Glutamatergic neuron (in vitro differentiated cells): ENCODE results near the gene C2. TPM values are rescaled to one million over a fixed set of nuclear protein-coding genes. Genes with fewer than 3 reads are reported as not detected.

Source experiments
- DNase-seq: peaks from one replicate; pipeline ENCODE4 v3.0.0; 2022
- H3K27ac Mint-ChIP-seq: one replicate; pipeline ENCODE4 v1.8.0; 2020; ENCODE audit warnings: mild to moderate bottlenecking, mixed read lengths, inconsistent platforms; ENCODE audit not compliant: unreplicated experiment
- H3K27me3 Mint-ChIP-seq: one replicate; pipeline ENCODE4 v1.8.0; 2020; ENCODE audit warnings: mild to moderate bottlenecking, moderate library complexity, mixed read lengths, inconsistent platforms; ENCODE audit not compliant: unreplicated experiment
- H3K36me3 Mint-ChIP-seq: one replicate; pipeline ENCODE4 v1.8.0; 2020; ENCODE audit warnings: mild to moderate bottlenecking, mixed read lengths, inconsistent platforms; ENCODE audit not compliant: unreplicated experiment
- H3K4me1 Mint-ChIP-seq: one replicate; pipeline ENCODE4 v1.8.0; 2020; ENCODE audit warnings: mild to moderate bottlenecking, low read depth, mixed read lengths, inconsistent platforms; ENCODE audit not compliant: unreplicated experiment
- H3K4me3 Mint-ChIP-seq: one replicate; pipeline ENCODE4 v1.8.0; 2020; ENCODE audit warnings: mild to moderate bottlenecking, mixed read lengths, inconsistent platforms; ENCODE audit not compliant: unreplicated experiment
- H3K9me3 Mint-ChIP-seq: one replicate; pipeline ENCODE4 v1.8.0; 2020; ENCODE audit warnings: mild to moderate bottlenecking, moderate library complexity, mixed read lengths, inconsistent platforms; ENCODE audit not compliant: unreplicated experiment
- CTCF ChIP-seq: fragments of 200-600 bp; sonication (generic); IDR thresholded peaks from one replicate; pipeline ENCODE4 v1.5.0; 2021; ENCODE audit not compliant: partially characterized antibody, unreplicated experiment
- total RNA-seq: library from RNA; stranded (reverse); fragmentation: NEBNext Ultra II Directional; extraction: Animal tissue kit (Norgen Biotek cat#: 25700); gene quantifications from one replicate; pipeline ENCODE4 v1.2.1, GENCODE V29; 2021; ENCODE audit not compliant: unreplicated experiment

The C2 gene
- total RNA-seq, 1 donor from 2014 or later: not detected

DNA sequence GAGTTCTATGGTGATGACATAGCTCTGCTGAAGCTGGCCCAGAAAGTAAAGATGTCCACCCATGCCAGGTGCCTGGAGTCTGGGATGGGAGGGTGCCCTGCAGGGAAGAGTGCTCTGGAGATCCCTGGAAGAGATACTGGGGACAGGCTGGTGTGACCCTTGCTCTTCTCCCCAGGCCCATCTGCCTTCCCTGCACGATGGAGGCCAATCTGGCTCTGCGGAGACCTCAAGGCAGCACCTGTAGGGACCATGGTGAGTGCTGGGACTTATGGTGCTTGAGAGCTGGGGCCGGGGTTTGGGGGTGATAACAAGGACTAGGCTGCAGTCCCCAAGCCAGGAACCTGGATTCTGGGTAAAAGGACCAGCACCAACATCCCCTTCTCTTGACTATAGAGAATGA lies 16.2 kb downstream of the C2 start:
- Mint-ChIP-seq H3K4me3 (no peak overlapping the region), H3K4me1 (peaks cover 3% of the 10 kb centered on the region), H3K27ac (no peak overlapping the region), H3K36me3 (no peaks in the 10 kb centered on the region), H3K9me3 (no peaks in the 10 kb centered on the region), H3K27me3 (peaks cover 6% of the 10 kb centered on the region)
- no peak for TF ChIP-seq CTCF
- DNase-seq: no peak

- no peak overlapping the region for H3K27ac Mint-ChIP-seq
- peaks cover 3% of the 10 kb centered on the region for H3K4me1 Mint-ChIP-seq
- no peak for TF ChIP-seq CTCF
- H3K4me3 Mint-ChIP-seq: no peak overlapping the region
- no peaks in the 10 kb centered on the region for H3K36me3 Mint-ChIP-seq
- peaks cover 6% of the 10 kb centered on the region for H3K27me3 Mint-ChIP-seq
- no peak for DNase-seq
- no peaks in the 10 kb centered on the region for H3K9me3 Mint-ChIP-seq
Observed at GRCh38 chr6:31945154-31945506, 17.6 kb downstream of the C2 start.

GRCh38 chr6:31945507-31946369 lies 18.2 kb downstream of the C2 start, which contains the start of gene CFB:
TSS of gene CFB (plus strand) at chr6:31946095. CDS start at chr6:31946222, 127 bp downstream.
- no peak within 1 kb of the TSS for H3K27ac Mint-ChIP-seq
- H3K4me1 Mint-ChIP-seq: no peaks in the 10 kb centered on the region
- no peaks in the 10 kb centered on the region for H3K36me3 Mint-ChIP-seq
- DNase-seq: no peak
- TF ChIP-seq CTCF: no peak
- no peak within 1 kb of the TSS for H3K4me3 Mint-ChIP-seq
- no peaks in the 10 kb centered on the region for H3K9me3 Mint-ChIP-seq
- peaks cover 6% of the 10 kb centered on the region for H3K27me3 Mint-ChIP-seq

GRCh38 chr6:31946370-31946885 lies 18.9 kb downstream of the C2 start:
- Mint-ChIP-seq H3K27ac (no peak overlapping the region), H3K27me3 (peaks cover 6% of the 10 kb centered on the region), H3K36me3 (no peaks in the 10 kb centered on the region), H3K4me3 (no peak overlapping the region), H3K9me3 (no peaks in the 10 kb centered on the region), H3K4me1 (no peaks in the 10 kb centered on the region)
- TF ChIP-seq CTCF: no peak
- no peak for DNase-seq

DNA sequence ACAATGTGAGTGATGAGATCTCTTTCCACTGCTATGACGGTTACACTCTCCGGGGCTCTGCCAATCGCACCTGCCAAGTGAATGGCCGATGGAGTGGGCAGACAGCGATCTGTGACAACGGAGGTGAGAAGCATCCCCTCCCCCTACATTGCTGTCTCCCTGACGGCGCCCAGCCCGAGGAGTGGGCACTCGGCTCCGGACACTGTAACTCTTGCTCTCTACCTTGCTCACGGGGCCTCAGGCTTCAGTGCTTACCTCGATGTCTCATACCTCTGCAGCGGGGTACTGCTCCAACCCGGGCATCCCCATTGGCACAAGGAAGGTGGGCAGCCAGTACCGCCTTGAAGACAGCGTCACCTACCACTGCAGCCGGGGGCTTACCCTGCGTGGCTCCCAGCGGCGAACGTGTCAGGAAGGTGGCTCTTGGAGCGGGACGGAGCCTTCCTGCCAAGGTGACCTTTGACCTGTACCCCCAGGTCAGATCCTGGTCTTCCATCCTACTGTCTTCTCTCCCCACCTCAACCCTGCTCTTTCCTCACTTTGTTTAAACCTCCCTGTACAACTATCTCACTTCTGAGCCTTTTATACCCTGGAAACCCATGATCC lies 19.7 kb downstream of the C2 start:
- Mint-ChIP-seq H3K27ac (no peak overlapping the region), H3K27me3 (peaks cover 6% of the 10 kb centered on the region), H3K36me3 (no peaks in the 10 kb centered on the region), H3K4me3 (no peak overlapping the region), H3K9me3 (no peaks in the 10 kb centered on the region), H3K4me1 (no peaks in the 10 kb centered on the region)
- no peak for DNase-seq
- no peak for TF ChIP-seq CTCF
